ENCODE measurements around the gene AGPAT3. TPM values are rescaled to one million over a fixed set of nuclear protein-coding genes. Genes with fewer than 3 reads are reported as not detected.

Gene AGPAT3
- total and polyA plus RNA-seq, 10 of the 15 experiments (the other 5 are each of a cell fraction or from before 2014, with no cell fraction given), result 1.2 to 110 (median 30.8) TPM

DNA sequence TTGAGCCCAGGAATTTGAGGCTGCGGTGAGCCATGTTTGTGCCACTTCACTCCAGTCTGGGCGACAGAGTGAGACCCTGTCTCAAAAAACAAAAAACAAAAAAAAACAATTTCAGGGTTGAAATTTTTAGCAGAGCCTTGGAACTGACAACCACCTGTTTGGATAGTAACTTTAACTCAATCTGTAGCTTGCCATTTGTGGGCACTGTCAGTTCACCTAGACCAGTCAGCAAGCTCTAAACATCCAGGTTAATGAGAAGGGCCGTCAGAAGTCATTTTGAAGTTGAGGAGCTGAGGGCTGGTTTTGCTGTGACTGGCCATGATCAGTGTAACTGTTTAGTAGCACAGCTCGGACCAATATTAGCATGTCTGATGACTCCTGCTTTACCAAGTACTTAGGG, 155.5 kb downstream of the AGPAT3 start:
- Histone ChIP-seq H2AFZ (ENCODE audit: control insufficient read depth, low read depth, low read length) (no peak overlapping the region), H3K27me3 (replicated peaks in 1 of 2; ENCODE audit: control insufficient read depth in 2 of 2, insufficient read depth in 2 of 2, low read length in 1 of 2) (no peaks in the 10 kb centered on the region), H3K27ac (ENCODE audit: control insufficient read depth, insufficient read depth) (no peak overlapping the region), H3K4me3 (no peak overlapping the region), H3K4me1 (ENCODE audit: control insufficient read depth, insufficient read depth, low read length) (peaks cover 20% of the 10 kb centered on the region), H4K20me1 (ENCODE audit: control insufficient read depth, insufficient read depth) (no peaks in the 10 kb centered on the region; the same call in 1 of the 2 replicates), H3K4me2 (ENCODE audit: control insufficient read depth, insufficient read depth) (no peak overlapping the region), H3K79me2 (ENCODE audit: control insufficient read depth, insufficient read depth, low read length) (peaks cover 92% of the 10 kb centered on the region), H3K9ac (ENCODE audit: control insufficient read depth, insufficient read depth, low read length) (no peak overlapping the region), H3K36me3 (ENCODE audit: control insufficient read depth in 2 of 2, insufficient read depth in 2 of 2, low read length in 1 of 2) (no peaks in the 10 kb centered on the region; a peak in 1 of 4 replicates), H3K9me3 (replicated peaks; ENCODE audit: control insufficient read depth, insufficient read depth, low read length) (no peaks in the 10 kb centered on the region)
- DNase-seq (ENCODE audit: low read depth, low spot score), result no peak
- no peak for FAIRE-seq
- WGBS (ENCODE audit: insufficient coverage, insufficient replicate concordance, low lambda C conversion rate, missing lambda C conversion rate), result 82% methylated on average over 4 of the region's 4 CpGs
- intact Hi-C loops (cut with micrococcal nuclease; ENCODE audit: unreplicated experiment) (no loop called here), in situ Hi-C loops (cut with MboI) (no loop called here)
- SMC1A ChIA-PET (ENCODE audit: uncharacterized antibody, unreplicated experiment), result interaction anchor here (0.6 to 1.6 kb wide), 4 partner anchors 15 to 240 kb away, joined by 3 to 4 read pairs (median 3); no protein-coding TSS in a partner anchor
- no peak; the same call in 2 of the 3 replicates for ATAC-seq
- POLR2A ChIA-PET, result interaction anchor here (0.9 to 1.9 kb wide), 2 partner anchors 9 to 102 kb away, joined by 3 to 5 read pairs; partner anchors contain the start of gene TRAPPC10
- RAD21 ChIA-PET (ENCODE audit: unreplicated experiment), result no interaction called here
- no peak for TF ChIP-seq RAD51 (IDR thresholded peaks at IDR 0.05)
- TF ChIP-seq FOXM1 (IDR thresholded peaks at IDR 0.05; ENCODE audit: low read depth, low read length), result no peak
- no peak for TF ChIP-seq NFYA (IDR thresholded peaks at IDR 0.05; ENCODE audit: borderline replicate concordance, low read depth, low read length)
- no peak for TF ChIP-seq NRF1 (conservative IDR thresholded peaks at IDR 0.05; ENCODE audit: low read depth, low read length)
- no peak for TF ChIP-seq SMAD1 (IDR thresholded peaks at IDR 0.05; ENCODE audit: low read depth, partially characterized antibody)
- no peak for TF ChIP-seq BACH1 (IDR thresholded peaks at IDR 0.05; ENCODE audit: borderline replicate concordance)
- no peak for TF ChIP-seq CEBPB (IDR thresholded peaks at IDR 0.05; ENCODE audit: borderline replicate concordance in 1 of 2, low read depth in 2 of 2, low read length in 2 of 2)
- TF ChIP-seq, protein P1, sequence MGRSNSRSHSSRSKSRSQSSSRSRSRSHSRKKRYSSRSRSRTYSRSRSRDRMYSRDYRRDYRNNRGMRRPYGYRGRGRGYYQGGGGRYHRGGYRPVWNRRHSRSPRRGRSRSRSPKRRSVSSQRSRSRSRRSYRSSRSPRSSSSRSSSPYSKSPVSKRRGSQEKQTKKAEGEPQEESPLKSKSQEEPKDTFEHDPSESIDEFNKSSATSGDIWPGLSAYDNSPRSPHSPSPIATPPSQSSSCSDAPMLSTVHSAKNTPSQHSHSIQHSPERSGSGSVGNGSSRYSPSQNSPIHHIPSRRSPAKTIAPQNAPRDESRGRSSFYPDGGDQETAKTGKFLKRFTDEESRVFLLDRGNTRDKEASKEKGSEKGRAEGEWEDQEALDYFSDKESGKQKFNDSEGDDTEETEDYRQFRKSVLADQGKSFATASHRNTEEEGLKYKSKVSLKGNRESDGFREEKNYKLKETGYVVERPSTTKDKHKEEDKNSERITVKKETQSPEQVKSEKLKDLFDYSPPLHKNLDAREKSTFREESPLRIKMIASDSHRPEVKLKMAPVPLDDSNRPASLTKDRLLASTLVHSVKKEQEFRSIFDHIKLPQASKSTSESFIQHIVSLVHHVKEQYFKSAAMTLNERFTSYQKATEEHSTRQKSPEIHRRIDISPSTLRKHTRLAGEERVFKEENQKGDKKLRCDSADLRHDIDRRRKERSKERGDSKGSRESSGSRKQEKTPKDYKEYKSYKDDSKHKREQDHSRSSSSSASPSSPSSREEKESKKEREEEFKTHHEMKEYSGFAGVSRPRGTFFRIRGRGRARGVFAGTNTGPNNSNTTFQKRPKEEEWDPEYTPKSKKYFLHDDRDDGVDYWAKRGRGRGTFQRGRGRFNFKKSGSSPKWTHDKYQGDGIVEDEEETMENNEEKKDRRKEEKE (IDR thresholded peaks at IDR 0.05), result no peak
- TF ChIP-seq NR2F1 (conservative IDR thresholded peaks at IDR 0.05), result no peak
- no peak for TF ChIP-seq CHD1 (IDR thresholded peaks at IDR 0.05; ENCODE audit: low read depth, low read length)
- no peak for TF ChIP-seq IRF4 (IDR thresholded peaks at IDR 0.05; ENCODE audit: low read depth, low read length)
- CTCF ChIA-PET, result interaction anchor here (1.3 kb wide), 1 partner anchor 15 kb away, joined by 3 read pairs; no protein-coding TSS in a partner anchor
- no TSS peak for BruUV-seq (replicated peaks)
